WTC11 (cell line): ENCODE results near the gene BLMH. TPM values are rescaled to one million over a fixed set of nuclear protein-coding genes. Genes with fewer than 3 reads are reported as not detected.

ENCODE experiments used
- ATAC-seq: fragments of 200-7000 bp; cut with Tn5 transposase; 2 replicates; pipeline ENCODE4 v1.10.0; 2021; ENCODE audit warnings: mild to moderate bottlenecking, moderate library complexity
- CTCF ChIA-PET: fragments of 300-600 bp; sonication (Branson Sonifier 250); formaldehyde crosslinking; loops from one replicate; lab custom pipeline; 2021; ENCODE audit warnings: antibody characterized with exemption; lab: Charles Lee
- POLR2A ChIA-PET: fragments of 350-600 bp; sonication (Branson Sonifier 250); formaldehyde crosslinking; loops from one replicate; lab custom pipeline; 2021; ENCODE audit warnings: antibody characterized with exemption; lab: Charles Lee
- DNase-seq: peaks from one replicate; pipeline ENCODE4 v3.0.0; 2021; ENCODE audit warnings: low spot score
- H3K27ac Mint-ChIP-seq: 2 replicates; pipeline ENCODE4 v1.8.0; 2021; ENCODE audit warnings: mixed read lengths
- H3K27me3 Mint-ChIP-seq: 2 replicates; pipeline ENCODE4 v1.8.0; 2021; ENCODE audit warnings: low read depth, mild to moderate bottlenecking, moderate library complexity, mixed read lengths
- H3K36me3 Mint-ChIP-seq: 2 replicates; pipeline ENCODE4 v1.8.0; 2021; ENCODE audit warnings: mixed read lengths
- H3K4me1 Mint-ChIP-seq: 2 replicates; pipeline ENCODE4 v1.8.0; 2022; ENCODE audit warnings: mixed read lengths
- H3K4me3 Mint-ChIP-seq: 2 replicates; pipeline ENCODE4 v1.8.0; 2021; ENCODE audit warnings: mild to moderate bottlenecking, moderate library complexity, mixed read lengths
- H3K9me3 Mint-ChIP-seq: 2 replicates; pipeline ENCODE4 v1.8.0; 2021; ENCODE audit warnings: mixed read lengths
- ATF3 ChIP-seq: sonication (generic); formaldehyde crosslinking; conservative IDR thresholded peaks from 2 replicates; pipeline ENCODE4 v1.8.1; 2022; ENCODE audit warnings: mild to moderate bottlenecking, missing genetic modification reagents
- CDX4 ChIP-seq: fragments of 250-450 bp; sonication (Bioruptor Pico); IDR thresholded peaks from 2 replicates; pipeline ENCODE4 v1.9.0; 2021; ENCODE audit warnings: moderate library complexity, mild to moderate bottlenecking, inconsistent platforms, borderline replicate concordance
- CREM ChIP-seq: sonication (generic); formaldehyde crosslinking; IDR thresholded peaks from 2 replicates; pipeline ENCODE4 v1.8.1; 2022; ENCODE audit warnings: mild to moderate bottlenecking, missing genetic modification reagents, moderate library complexity
- CTCF ChIP-seq: fragments of 200-600 bp; IDR thresholded peaks from 2 replicates; pipeline ENCODE4 v1.8.0; 2022; ENCODE audit warnings: antibody characterized with exemption
- E2F1 ChIP-seq: sonication (generic); formaldehyde crosslinking; IDR thresholded peaks from 2 replicates; pipeline ENCODE4 v1.8.0; 2022; ENCODE audit warnings: mild to moderate bottlenecking, missing genetic modification reagents
- FOXJ3 ChIP-seq: sonication (generic); formaldehyde crosslinking; IDR thresholded peaks from 2 replicates; pipeline ENCODE4 v1.9.0; 2021; ENCODE audit warnings: missing genetic modification reagents, mild to moderate bottlenecking, borderline replicate concordance
- FOXP1 ChIP-seq: sonication (generic); formaldehyde crosslinking; IDR thresholded peaks from 2 replicates; pipeline ENCODE4 v1.8.0; 2022; ENCODE audit warnings: missing genetic modification reagents, mild to moderate bottlenecking, moderate library complexity, borderline replicate concordance
- GRHL2 ChIP-seq: fragments of 250-450 bp; sonication (Bioruptor Pico); IDR thresholded peaks from 2 replicates; pipeline ENCODE4 v1.8.0; 2022; ENCODE audit warnings: mild to moderate bottlenecking, moderate library complexity; ENCODE audit not compliant: insufficient replicate concordance, severe bottlenecking
- IRF2 ChIP-seq: sonication (generic); formaldehyde crosslinking; IDR thresholded peaks from 2 replicates; pipeline ENCODE4 v1.8.0; 2022; ENCODE audit warnings: low read depth, missing genetic modification reagents, borderline replicate concordance
- MLX ChIP-seq: sonication (generic); formaldehyde crosslinking; IDR thresholded peaks from 2 replicates; pipeline ENCODE4 v1.8.1; 2023; ENCODE audit warnings: mild to moderate bottlenecking, missing genetic modification reagents, moderate library complexity
- NFATC4 ChIP-seq: fragments of 250-450 bp; sonication (Bioruptor Pico); IDR thresholded peaks from 2 replicates; pipeline ENCODE4 v1.9.0; 2021; ENCODE audit warnings: mild to moderate bottlenecking
- NFYB ChIP-seq: sonication (generic); formaldehyde crosslinking; conservative IDR thresholded peaks from 2 replicates; pipeline ENCODE4 v1.8.0; 2022; ENCODE audit warnings: low read depth, missing genetic modification reagents
- NR1H2 ChIP-seq: sonication (generic); formaldehyde crosslinking; IDR thresholded peaks from 2 replicates; pipeline ENCODE4 v1.9.0; 2021; ENCODE audit warnings: mild to moderate bottlenecking, moderate library complexity, missing genetic modification reagents
- SMAD4 ChIP-seq: sonication (generic); formaldehyde crosslinking; IDR thresholded peaks from 2 replicates; pipeline ENCODE4 v1.8.0; 2022; ENCODE audit warnings: mild to moderate bottlenecking, missing genetic modification reagents
- TCF7 ChIP-seq: sonication (generic); formaldehyde crosslinking; IDR thresholded peaks from 2 replicates; pipeline ENCODE4 v1.8.0; 2022; ENCODE audit warnings: mild to moderate bottlenecking, low read depth, missing genetic modification reagents, moderate library complexity
- USF2 ChIP-seq: sonication (generic); formaldehyde crosslinking; IDR thresholded peaks from 2 replicates; pipeline ENCODE4 v1.8.1; 2023; ENCODE audit warnings: mild to moderate bottlenecking, missing genetic modification reagents, moderate library complexity
- ZBTB43 ChIP-seq: sonication (generic); formaldehyde crosslinking; IDR thresholded peaks from 2 replicates; pipeline ENCODE4 v1.8.1; 2023; ENCODE audit warnings: mild to moderate bottlenecking, missing genetic modification reagents
- total RNA-seq: library from RNA; stranded (reverse); gene quantifications from 3 replicates; pipeline ENCODE4 v1.2.3, GENCODE V29; 2021

The BLMH gene
- total RNA-seq, 1 experiment from 2014 or later: 63.9 TPM

GRCh38 chr17:30219315-30219714 is 72.4 kb downstream of the BLMH start:
- H3K36me3 Mint-ChIP-seq: no peaks in the 10 kb centered on the region
- POLR2A ChIA-PET: no interaction called here

More at GRCh38 chr17:30219315-30219714, 72.4 kb downstream of the BLMH start:
- Mint-ChIP-seq H3K4me1 (peaks cover 3% of the 10 kb centered on the region; the same call in 1 of the 2 replicates), H3K4me3 (no peak overlapping the region), H3K9me3 (no peaks in the 10 kb centered on the region), H3K27me3 (no peaks in the 10 kb centered on the region; the same call in 1 of the 2 replicates), H3K27ac (no peak overlapping the region)
- no peak for DNase-seq
- no peak for ATAC-seq
- CTCF ChIA-PET: interaction anchor here (1.0 kb wide), 1 partner anchor 9 kb away, joined by 3 read pairs; no protein-coding TSS in a partner anchor
- no peak for TF ChIP-seq CDX4 (CRISPR knock-in tag)
- TF ChIP-seq GRHL2 (CRISPR knock-in tag): no peak
- TF ChIP-seq FOXJ3: no peak
- no peak for TF ChIP-seq ZBTB43
- TF ChIP-seq NFYB: no peak
- TF ChIP-seq CTCF: no peak
- TF ChIP-seq IRF2 (CRISPR knock-in tag): no peak
- no peak for TF ChIP-seq NFATC4 (CRISPR knock-in tag)
- no peak for TF ChIP-seq MLX
- TF ChIP-seq ATF3: no peak
- TF ChIP-seq CREM (CRISPR knock-in tag): no peak
- TF ChIP-seq FOXP1 (CRISPR knock-in tag): no peak
- TF ChIP-seq SMAD4 (CRISPR knock-in tag): no peak
- no peak for TF ChIP-seq TCF7 (CRISPR knock-in tag)
- TF ChIP-seq USF2 (CRISPR knock-in tag): no peak
- TF ChIP-seq NR1H2 (CRISPR knock-in tag): no peak
- no peak for TF ChIP-seq E2F1 (CRISPR knock-in tag)
